IMR-90 (cell line): ENCODE results near the gene C22orf15. TPM values are rescaled to one million over a fixed set of nuclear protein-coding genes. Genes with fewer than 3 reads are reported as not detected.

Source experiments
- ATAC-seq: fragments of 200-7000 bp; cut with Tn5 transposase; 2 replicates; pipeline ENCODE4 v1.9.1; 2020; ENCODE audit warnings: low read depth, mild to moderate bottlenecking, moderate library complexity
- BruUV-seq: library from RNA; stranded (reverse); fragments of 400-500 nt; replicated peaks from 2 replicates; lab custom pipeline; 2021; lab: Mats Ljungman, UMichigan
- CTCF ChIA-PET: fragments of 300-600 bp; formaldehyde crosslinking; extraction: SDS; loops from one replicate; lab custom pipeline; 2021; ENCODE audit warnings: antibody characterized with exemption; lab: Yijun Ruan, JAX
- POLR2A ChIA-PET: fragments of 300-600 bp; sonication (Branson Sonifier 250); formaldehyde crosslinking; loops from one replicate; lab custom pipeline; 2022; ENCODE audit warnings: antibody characterized with exemption; ENCODE audit not compliant: unreplicated experiment; lab: Charles Lee
- DNase-seq: peaks from one replicate; pipeline ENCODE4 v3.0.0; 2013
- H2AFZ ChIP-seq: replicated peaks from 2 replicates; pipeline ENCODE3; 2013; ENCODE audit warnings: low read length, mild to moderate bottlenecking; ENCODE audit not compliant: poor library complexity
- H2AK5ac ChIP-seq: 2 replicates; pipeline ENCODE4 v1.6.1; 2013; ENCODE audit warnings: low read depth, low read length, inconsistent platforms
- H2AK9ac ChIP-seq: replicated peaks from 2 replicates; pipeline ENCODE3; 2013; ENCODE audit warnings: mild to moderate bottlenecking, low read depth, low read length, moderate library complexity; ENCODE audit not compliant: poor library complexity
- H2BK120ac ChIP-seq: 2 replicates; pipeline ENCODE4 v1.6.1; 2013; ENCODE audit warnings: low read depth, low read length, inconsistent platforms
- H2BK15ac ChIP-seq: 3 replicates; pipeline ENCODE4 v1.6.1; 2013; ENCODE audit warnings: low read depth, low read length, inconsistent platforms
- H2BK20ac ChIP-seq: 2 replicates; pipeline ENCODE4 v1.6.1; 2013; ENCODE audit warnings: low read depth, mild to moderate bottlenecking, inconsistent platforms, low read length, moderate library complexity
- H2BK5ac ChIP-seq: 2 replicates; pipeline ENCODE4 v1.6.1; 2013; ENCODE audit warnings: mild to moderate bottlenecking, low read depth, low read length, inconsistent platforms; ENCODE audit not compliant: poor library complexity, severe bottlenecking
- H3K14ac ChIP-seq: replicated peaks from 2 replicates; pipeline ENCODE4 v1.6.1; 2013; ENCODE audit warnings: low read depth, low read length, inconsistent platforms
- H3K18ac ChIP-seq: 2 replicates; pipeline ENCODE4 v1.6.1; 2013; ENCODE audit warnings: low read depth, low read length, control low read depth
- H3K23ac ChIP-seq: 2 replicates; pipeline ENCODE4 v1.6.1; 2013; ENCODE audit warnings: low read depth, low read length, inconsistent platforms
- H3K27ac ChIP-seq: 2 replicates; pipeline ENCODE4 v1.5.1; 2013; ENCODE audit warnings: mild to moderate bottlenecking, control low read depth, low read length; ENCODE audit not compliant: insufficient read depth
- H3K27me3 ChIP-seq: 2 replicates; pipeline ENCODE4 v1.6.1; 2013; ENCODE audit warnings: low read length; ENCODE audit not compliant: control insufficient read depth, insufficient read depth
- H3K36me3 ChIP-seq: 2 replicates; pipeline ENCODE4 v1.6.1; 2013; ENCODE audit warnings: low read length, mixed read lengths; ENCODE audit not compliant: control insufficient read depth, insufficient read depth
- H3K4ac ChIP-seq: 2 replicates; pipeline ENCODE4 v1.6.1; 2013; ENCODE audit warnings: low read depth, low read length, inconsistent platforms
- H3K4me1 ChIP-seq: 2 replicates; pipeline ENCODE4 v1.6.1; 2013; ENCODE audit warnings: low read length, mixed read lengths; ENCODE audit not compliant: control insufficient read depth, insufficient read depth
- H3K4me2 ChIP-seq: 2 replicates; pipeline ENCODE4 v1.6.1; 2013; ENCODE audit warnings: low read depth, mild to moderate bottlenecking, control low read depth, low read length, moderate library complexity
- H3K4me3 ChIP-seq: 2 replicates; pipeline ENCODE4 v1.5.1; 2013; ENCODE audit warnings: low read depth, mild to moderate bottlenecking, control low read depth, low read length, moderate library complexity; ENCODE audit not compliant: insufficient read depth
- H3K56ac ChIP-seq: 2 replicates; pipeline ENCODE4 v1.6.1; 2013; ENCODE audit warnings: low read length, inconsistent platforms; ENCODE audit not compliant: insufficient read depth; ENCODE audit errors: extremely low read depth
- H3K79me1 ChIP-seq, 2 experiments: 2 replicates each; pipeline ENCODE4 v1.6.1; 2013; ENCODE audit warnings: low read length in 2 of 2, inconsistent platforms in 1 of 2, low read depth in 1 of 2
- H3K9ac ChIP-seq: 2 replicates; pipeline ENCODE4 v1.6.1; 2013; ENCODE audit warnings: low read depth, low read length, control low read depth
- H3K9me1 ChIP-seq: 2 replicates; pipeline ENCODE4 v1.6.1; 2013; ENCODE audit warnings: low read length, inconsistent platforms; ENCODE audit not compliant: insufficient read depth
- H3K9me3 ChIP-seq: 2 replicates; pipeline ENCODE4 v1.6.1; 2013; ENCODE audit warnings: low read length; ENCODE audit not compliant: control insufficient read depth, insufficient read depth
- H4K20me1 ChIP-seq: 2 replicates; pipeline ENCODE4 v1.6.1; 2013; ENCODE audit warnings: low read length, inconsistent platforms; ENCODE audit not compliant: insufficient read depth
- H4K5ac ChIP-seq: 2 replicates; pipeline ENCODE4 v1.6.1; 2013; ENCODE audit warnings: mild to moderate bottlenecking, low read depth, low read length, control low read depth
- H4K8ac ChIP-seq, 2 experiments: 2 replicates each; pipeline ENCODE4 v1.6.1; 2013; ENCODE audit warnings: low read depth in 2 of 2, low read length in 2 of 2, control low read depth in 1 of 2, inconsistent platforms in 1 of 2
- H4K91ac ChIP-seq: 2 replicates; pipeline ENCODE4 v1.6.1; 2013; ENCODE audit warnings: low read depth, low read length, inconsistent platforms; ENCODE audit not compliant: insufficient read depth
- BHLHE40 ChIP-seq: fragments of 150-350 bp; IDR thresholded peaks from 2 replicates; pipeline ENCODE4 v1.6.1; 2016; ENCODE audit warnings: mild to moderate bottlenecking, low read depth, low read length
- CEBPB ChIP-seq: IDR thresholded peaks from 2 replicates; pipeline ENCODE4 v1.6.1; 2012; ENCODE audit warnings: low read depth, low read length, improper control_type of control experiment
- CHD1 ChIP-seq: IDR thresholded peaks from 2 replicates; pipeline ENCODE4 v1.6.1; 2012; ENCODE audit warnings: low read depth, low read length, improper control_type of control experiment
- FOS ChIP-seq: fragments of 150-350 bp; IDR thresholded peaks from 2 replicates; pipeline ENCODE4 v1.6.1; 2016; ENCODE audit warnings: low read depth, low read length
- MAFK ChIP-seq: IDR thresholded peaks from 2 replicates; pipeline ENCODE4 v1.6.1; 2012; ENCODE audit warnings: low read depth, low read length, improper control_type of control experiment
- MAZ ChIP-seq: IDR thresholded peaks from 2 replicates; pipeline ENCODE4 v1.6.1; 2012; ENCODE audit warnings: low read depth, mild to moderate bottlenecking, low read length, improper control_type of control experiment, moderate library complexity, borderline replicate concordance
- MXI1 ChIP-seq: IDR thresholded peaks from 2 replicates; pipeline ENCODE4 v1.6.1; 2012; ENCODE audit warnings: low read depth, mild to moderate bottlenecking, low read length, moderate library complexity, borderline replicate concordance
- NFE2L2 ChIP-seq: fragments of 150-350 bp; IDR thresholded peaks from 2 replicates; pipeline ENCODE4 v1.6.1; 2016; ENCODE audit warnings: low read depth, mild to moderate bottlenecking, low read length
- POLR2A ChIP-seq: IDR thresholded peaks from 2 replicates; pipeline ENCODE4 v1.6.1; 2012; ENCODE audit warnings: mild to moderate bottlenecking, low read depth, low read length
- RAD21 ChIP-seq: IDR thresholded peaks from 2 replicates; pipeline ENCODE4 v1.6.1; 2012; ENCODE audit warnings: low read length, improper control_type of control experiment
- RCOR1 ChIP-seq: IDR thresholded peaks from 2 replicates; pipeline ENCODE4 v1.6.1; 2012; ENCODE audit warnings: mild to moderate bottlenecking, low read length, improper control_type of control experiment; ENCODE audit not compliant: insufficient replicate concordance
- USF2 ChIP-seq: fragments of 150-350 bp; IDR thresholded peaks from 2 replicates; pipeline ENCODE4 v1.6.1; 2017; ENCODE audit warnings: mild to moderate bottlenecking, antibody characterized with exemption, low read length, low read depth
- WGBS, 2 experiments: methylation state at CpG; one replicate each; pipeline versions ENCODE4 v1.1.5 to v1.1.7; 2013; ENCODE audit warnings: missing lambda C conversion rate in 2 of 2; ENCODE audit not compliant: insufficient read length in 1 of 2; ENCODE audit errors: extremely low coverage in 2 of 2; 5-methylcytosine and 5-hydroxymethylcytosine counted together
- dilution Hi-C: fragments of 300-500 bp; cut with HindIII; formaldehyde crosslinking; loops from one replicate; pipeline ENCODE4 v1.14.3; 2018; ENCODE audit warnings: low sequenced_read_pairs; ENCODE audit not compliant: unreplicated experiment
- in situ Hi-C: fragments of 300-500 bp; cut with MboI; formaldehyde crosslinking; loops from 3 replicates; pipeline ENCODE4 v1.14.3; 2019; ENCODE audit warnings: low sequenced_read_pairs, inconsistent platforms, mixed read lengths
- intact Hi-C: fragments of 100-400 bp; cut with micrococcal nuclease; formaldehyde crosslinking; loops from 2 replicates; pipeline ENCODE4 v1.10.0; 2022
- polyA plus RNA-seq, 3 experiments: library from polyadenylated mRNA; depleted of rRNA; stranded (reverse); fragments of >200 nt; gene quantifications; 2 replicates each; pipeline ENCODE4 v1.2.3, GENCODE V29; 2012; ENCODE audit warnings: low replicate concordance in 1 of 3
- total RNA-seq: library from RNA; depleted of rRNA; stranded (reverse); fragments of >200 nt; gene quantifications from 2 replicates; pipeline ENCODE4 v1.2.3, GENCODE V29; 2012
- TF ChIP-seq, protein P1 (sequence below): fragments of 150-350 bp; IDR thresholded peaks from 2 replicates; pipeline ENCODE4 v1.6.1; 2016; ENCODE audit warnings: low read depth, mild to moderate bottlenecking, low read length, moderate library complexity, borderline replicate concordance

The C22orf15 gene
- total and polyA plus RNA-seq, 2 of the 4 experiments (the other 2 are of a cell fraction), result 2.3 to 3.1 TPM

- in situ Hi-C loops (no loop called here), dilution Hi-C loops (no loop called here), intact Hi-C loops (loop anchor here (5.0 to 10.0 kb wide), 2 partner anchors 75 to 183 kb away; no protein-coding TSS in a partner anchor)
- H3K27ac ChIP-seq, result peak overlapping the region; percentile 23
- no peaks in the 10 kb centered on the region for H3K27me3 ChIP-seq
- H4K91ac ChIP-seq, result peak overlapping the region; percentile 93
- H2BK15ac ChIP-seq, result peak overlapping the region; percentile 61; the same call in 1 of the 3 replicates
- peak overlapping the region; percentile 97 for H3K14ac ChIP-seq
- peak overlapping the region; percentile 77 for H3K4me2 ChIP-seq
- TF ChIP-seq POLR2A (no peak), MXI1 (no peak), BHLHE40 (no peak), RAD21 (no peak), CEBPB (no peak), MAFK (no peak), NFE2L2 (no peak), CHD1 (no peak), USF2 (no peak), RCOR1 (no peak), FOS (no peak), MAZ (no peak)
- TF ChIP-seq, protein P1, sequence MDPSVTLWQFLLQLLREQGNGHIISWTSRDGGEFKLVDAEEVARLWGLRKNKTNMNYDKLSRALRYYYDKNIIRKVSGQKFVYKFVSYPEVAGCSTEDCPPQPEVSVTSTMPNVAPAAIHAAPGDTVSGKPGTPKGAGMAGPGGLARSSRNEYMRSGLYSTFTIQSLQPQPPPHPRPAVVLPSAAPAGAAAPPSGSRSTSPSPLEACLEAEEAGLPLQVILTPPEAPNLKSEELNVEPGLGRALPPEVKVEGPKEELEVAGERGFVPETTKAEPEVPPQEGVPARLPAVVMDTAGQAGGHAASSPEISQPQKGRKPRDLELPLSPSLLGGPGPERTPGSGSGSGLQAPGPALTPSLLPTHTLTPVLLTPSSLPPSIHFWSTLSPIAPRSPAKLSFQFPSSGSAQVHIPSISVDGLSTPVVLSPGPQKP, result no peak
- H2AK9ac ChIP-seq, result peak overlapping the region; percentile 80
- no TSS peak for BruUV-seq
- peak overlapping the region; percentile 97 for H4K8ac ChIP-seq
- H3K9me3 ChIP-seq, result no peaks in the 10 kb centered on the region
- H3K4me3 ChIP-seq, result peak overlapping the region; percentile 27
- H3K4me1 ChIP-seq, result peaks cover 25% of the 10 kb centered on the region; the same call in 1 of the 2 replicates
- H3K9me1 ChIP-seq, result peaks cover 12% of the 10 kb centered on the region
- H3K79me1 ChIP-seq, result peaks cover 0 to 7% of the 10 kb centered on the region in 2 experiments; a peak in 1 of 4 replicates
- H3K4ac ChIP-seq, result peak overlapping the region; percentile 99
- peak overlapping the region; percentile 44 for H2BK120ac ChIP-seq
- no peak for DNase-seq
- no peak for ATAC-seq
- H3K9ac ChIP-seq, result peak overlapping the region; percentile 68
- ChIA-PET CTCF (no interaction called here), POLR2A (no interaction called here)
- H2AK5ac ChIP-seq, result peak overlapping the region; percentile 99; the same call in 1 of the 2 replicates
- H2BK5ac ChIP-seq, result no peak overlapping the region
- peak overlapping the region; percentile 89 for H4K5ac ChIP-seq
- 0 out of 2 replicates have a peak overlapping the region, but pooled peaks have one; percentile 29 for H3K23ac ChIP-seq
- H3K36me3 ChIP-seq, result no peaks in the 10 kb centered on the region
- H2AFZ ChIP-seq, result peak overlapping the region; percentile 97
- no peaks in the 10 kb centered on the region for H4K20me1 ChIP-seq
- H3K56ac ChIP-seq, result 0 out of 2 replicates have a peak overlapping the region, but pooled peaks have one; percentile 38
- H2BK20ac ChIP-seq, result peak overlapping the region; percentile 13; the same call in 1 of the 2 replicates
- WGBS, 2 experiments, result no CpG with 5 or more reads among the region's 6 CpGs
- H3K18ac ChIP-seq, result peak overlapping the region; percentile 78; the same call in 1 of the 2 replicates
Observed at GRCh38 chr22:23772315-23772648, 9.5 kb downstream of the C22orf15 start.
